ENCODE measurements around the gene DRAP1.

- TF ChIP-seq CTCF (IDR thresholded peaks at IDR 0.05) (no peak), POLR2AphosphoS5 (IDR thresholded peaks at IDR 0.05) (no peak), EP300 (IDR thresholded peaks at IDR 0.05) (no peak)
Observed at GRCh38 chr11:65906602-65907001, 12.6 kb upstream of the DRAP1 start.
